Measurements from ENCODE around the gene ZNF367. TPM values are rescaled to one million over a fixed set of nuclear protein-coding genes. Genes with fewer than 3 reads are reported as not detected.
"Not testable (repeated sequence)": the region's sequence is repeated elsewhere in the genome, so short reads cannot be mapped to it uniquely, and the experiment has no call there.

ZNF367 gene
- polyA plus RNA-seq, 5 donors, result 9.0 to 15.1 (median 10.8) TPM

DNA sequence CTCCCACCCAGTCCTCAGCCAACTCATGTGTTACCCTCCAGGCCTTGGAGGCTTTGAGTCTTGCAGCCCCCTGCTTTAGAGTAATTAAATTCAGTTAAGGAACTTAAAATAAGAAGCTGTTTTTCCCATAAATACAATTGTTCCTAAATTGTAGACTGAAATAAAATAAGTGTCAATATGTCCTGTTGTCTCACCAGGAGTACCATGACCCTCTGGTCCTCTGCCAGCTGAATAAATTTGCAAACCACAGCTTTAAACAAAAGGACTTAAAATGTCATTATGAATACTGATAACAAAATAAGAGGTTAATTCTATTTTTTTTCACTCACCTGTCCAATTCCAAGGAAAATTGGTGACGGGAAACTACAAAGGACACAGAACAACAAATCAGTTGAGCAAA, 50.2 kb downstream of the ZNF367 start:
- DNase-seq, result no peak

DNA sequence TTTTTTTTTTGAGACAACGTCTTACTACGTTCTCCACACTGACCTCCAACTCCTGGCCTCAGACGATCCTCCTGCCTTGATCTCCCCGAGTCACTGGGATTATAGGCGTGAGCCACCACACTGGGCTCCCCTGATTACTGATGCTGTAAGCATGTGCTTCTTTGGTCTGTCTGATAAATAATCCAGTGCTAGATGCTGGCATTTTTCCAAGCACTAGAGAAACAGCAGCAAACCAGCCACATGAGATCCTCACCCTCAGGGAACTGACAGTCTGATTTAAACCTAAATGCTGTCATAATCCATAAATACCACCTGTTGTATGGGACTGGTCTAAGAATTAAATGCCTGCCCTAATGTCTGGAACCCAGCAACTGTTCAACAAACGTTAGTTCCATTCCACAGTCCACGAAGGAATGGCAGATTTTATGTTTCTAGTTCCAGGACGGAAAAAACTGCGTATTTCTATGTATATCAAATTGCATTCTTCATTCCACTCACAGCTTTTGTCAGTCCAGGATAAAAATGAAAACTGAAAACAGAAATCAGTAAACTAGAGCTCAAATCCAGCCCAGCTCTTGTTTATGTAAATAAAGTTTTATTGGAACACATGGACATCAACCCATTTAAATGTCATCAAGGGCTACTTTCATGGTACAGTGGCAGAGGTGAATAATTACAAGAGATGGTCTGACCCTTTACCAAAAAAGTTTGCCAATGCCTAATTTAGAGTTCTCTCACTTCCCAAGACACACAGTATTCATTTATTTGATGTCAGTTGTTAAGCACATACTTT, 54.8 kb downstream of the ZNF367 start:
- DNase-seq, result no peak

- DNase-seq, result not testable (repeated sequence)
These were observed 56.1 kb downstream of the ZNF367 start for GRCh38 chr9:96362119-96362518.

GRCh38 chr9:96361668-96362067, 56.5 kb downstream of the ZNF367 start:
- DNase-seq, result no peak

- no peak for DNase-seq
These were observed 57.2 kb downstream of the ZNF367 start for GRCh38 chr9:96360976-96361375.

GRCh38 chr9:96360523-96360922, 57.6 kb downstream of the ZNF367 start:
- not testable (repeated sequence) for DNase-seq

- DNase-seq, result no peak
These were observed 67.3 kb downstream of the ZNF367 start for GRCh38 chr9:96350866-96351265.

- no peak for DNase-seq
These were observed 69.9 kb downstream of the ZNF367 start for GRCh38 chr9:96348261-96348660.

- no peak for DNase-seq
These were observed 72.6 kb downstream of the ZNF367 start for GRCh38 chr9:96345551-96345950.

- DNase-seq, result peak in 1 of 2 donors; percentile 8
These were observed 73.6 kb downstream of the ZNF367 start for GRCh38 chr9:96344458-96345180.

DNA sequence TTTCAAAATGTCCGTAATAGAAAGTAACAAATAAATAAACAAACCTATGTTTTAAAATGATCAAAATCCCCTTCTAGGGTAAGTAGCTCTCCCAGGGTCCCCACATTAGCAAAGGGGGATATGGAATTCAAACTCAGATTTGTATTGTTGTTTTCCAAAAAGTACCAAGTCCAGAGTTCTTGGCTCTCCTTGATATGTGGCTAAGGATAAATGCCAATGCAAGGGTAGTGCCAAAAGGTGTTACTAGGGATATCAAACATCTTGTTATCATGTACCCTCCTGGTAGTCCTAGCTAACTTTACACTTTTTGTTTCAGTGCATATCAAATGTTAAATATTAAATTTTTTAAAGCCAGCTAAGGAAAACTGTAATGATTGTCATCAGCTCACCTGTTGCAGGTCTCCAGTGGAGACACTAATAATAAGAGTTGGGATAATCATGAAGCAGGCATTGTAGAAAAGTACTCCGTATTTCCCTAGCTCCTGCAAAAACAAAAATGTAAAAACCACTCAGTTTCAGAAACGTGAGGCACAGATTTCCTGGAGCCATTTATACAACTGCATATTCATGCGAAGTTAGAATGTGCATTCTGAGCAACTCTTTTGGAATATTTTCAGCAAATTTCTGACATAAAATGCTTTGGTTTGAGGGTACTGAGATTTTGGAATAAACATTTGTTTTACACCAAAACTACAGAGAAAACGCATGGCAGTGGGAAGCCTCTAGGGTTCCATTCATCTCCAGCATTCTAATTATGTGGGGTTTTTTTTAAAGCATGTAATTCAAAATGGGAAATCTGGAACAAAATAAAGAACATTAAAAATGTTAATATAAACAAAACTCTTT, 74.4 kb downstream of the ZNF367 start:
- peak; percentile 37 to 45 for DNase-seq

DNA sequence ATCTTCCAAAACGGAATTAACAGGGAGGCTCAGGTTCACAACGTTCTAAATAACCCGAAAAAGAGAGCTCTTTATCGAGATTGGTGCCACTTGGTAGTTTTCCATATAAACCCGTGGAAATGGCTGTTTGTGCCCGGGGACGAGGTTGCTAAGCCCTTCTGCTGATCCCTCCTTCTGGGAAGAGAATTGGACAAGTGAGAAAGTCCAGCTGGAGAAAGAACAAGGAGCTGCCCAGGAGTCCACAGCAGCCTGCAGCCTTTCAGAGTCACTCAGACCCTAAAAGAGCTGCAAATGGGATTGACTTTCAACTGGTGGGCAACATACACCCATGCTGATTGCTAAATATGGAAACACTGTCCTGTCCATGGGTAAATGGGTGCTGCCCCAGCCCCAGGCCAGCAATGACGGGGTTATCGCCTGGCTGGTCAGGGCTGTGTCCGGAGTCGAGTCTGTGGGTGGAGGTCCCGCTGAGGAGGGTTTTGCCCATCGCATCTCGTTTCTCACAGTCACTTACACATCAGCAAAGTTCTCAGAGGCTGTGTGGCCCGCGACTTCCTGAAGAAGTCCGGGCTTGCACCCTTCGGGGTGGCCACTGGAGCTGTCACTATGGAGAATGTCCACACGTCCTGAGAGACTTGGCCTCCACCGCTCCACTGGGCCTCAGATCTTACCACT, 75.5 kb downstream of the ZNF367 start:
- peak; percentile 78 to 81 for DNase-seq

GRCh38 chr9:96340707-96341106, 77.5 kb downstream of the ZNF367 start:
- DNase-seq, result no peak

DNA sequence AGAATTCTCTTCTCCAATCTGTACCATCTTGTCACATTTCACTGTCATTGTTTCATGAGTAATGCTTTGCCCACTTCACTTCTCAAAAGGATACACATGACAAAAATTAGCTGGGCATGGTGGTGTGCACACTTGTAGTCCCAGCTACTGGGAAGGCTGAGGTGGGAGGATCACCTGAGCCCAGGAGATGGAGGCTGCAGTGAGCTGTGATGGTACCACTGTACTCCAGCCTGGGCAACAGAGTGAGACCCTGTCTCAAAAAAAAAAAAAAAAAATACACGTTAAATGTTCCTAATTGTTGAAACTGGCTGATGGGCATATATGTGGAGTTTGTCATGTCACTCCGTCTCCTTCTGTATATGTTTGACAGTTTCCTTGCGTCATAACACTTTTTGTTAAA, 79.9 kb downstream of the ZNF367 start:
- DNase-seq, result no peak

Other genes starting within 250 kb of the ZNF367 start
- gene HSD17B3, start 116.2 kb downstream of the ZNF367 start, polyA plus RNA-seq (ENCODE audit: insufficient read depth in 1 of 5, insufficient read length in 5 of 5, low replicate concordance in 1 of 5), result 1 to 10 TPM in 1 of 5 donors, under 1 TPM in 4; 0.46 to 1.1 (median 0.60) TPM
- gene SLC35D2, start 34.7 kb downstream of the ZNF367 start, polyA plus RNA-seq (ENCODE audit: insufficient read depth in 1 of 5, insufficient read length in 5 of 5, low replicate concordance in 1 of 5), result 10 to 100 TPM; 28.1 to 30.8 (median 30.2) TPM
- gene HABP4, start 31.8 kb upstream of the ZNF367 start, polyA plus RNA-seq (ENCODE audit: insufficient read depth in 1 of 5, insufficient read length in 5 of 5, low replicate concordance in 1 of 5), result 10 to 100 TPM in 2 of 5 donors, 1 to 10 TPM in 3; 8.0 to 12.4 (median 9.8) TPM
- gene CDC14B, start 201.5 kb upstream of the ZNF367 start, polyA plus RNA-seq (ENCODE audit: insufficient read depth in 1 of 5, insufficient read length in 5 of 5, low replicate concordance in 1 of 5), result 10 to 100 TPM; 13.6 to 21.1 (median 17.2) TPM
- gene PRXL2C, start 236.9 kb upstream of the ZNF367 start, polyA plus RNA-seq (ENCODE audit: insufficient read depth in 1 of 5, insufficient read length in 5 of 5, low replicate concordance in 1 of 5), result 1 to 10 TPM; 5.1 to 8.1 (median 6.0) TPM